G401.6 (cell line): ENCODE measurements around the gene KIRREL1.
A peak's percentile ranks its signal among the peaks of the same experiment; 100 is the strongest.

Experiments
- FAIRE-seq: peaks from 2 replicates; lab custom pipeline; 2012; peaks lifted over from hg19 to GRCh38; lab: Jason Lieb, UNC

The KIRREL1 gene

GRCh38 chr1:157975228-157975950 is 18.1 kb upstream of the KIRREL1 start:
- FAIRE-seq = no peak

GRCh38 chr1:157976888-157977287 is 16.6 kb upstream of the KIRREL1 start:
- FAIRE-seq = no peak

GRCh38 chr1:157978586-157979403 is 14.7 kb upstream of the KIRREL1 start:
- FAIRE-seq = no peak

GRCh38 chr1:157982136-157982535 is 11.3 kb upstream of the KIRREL1 start:
- FAIRE-seq = no peak

- FAIRE-seq = no peak
Observed at GRCh38 chr1:157983787-157984186, 9.7 kb upstream of the KIRREL1 start.

GRCh38 chr1:157984469-157984868 is 9.0 kb upstream of the KIRREL1 start:
- FAIRE-seq = no peak

GRCh38 chr1:157985473-157985872 is 8.0 kb upstream of the KIRREL1 start:
- FAIRE-seq = no peak

GRCh38 chr1:157988002-157988401 is 5.4 kb upstream of the KIRREL1 start:
- no peak for FAIRE-seq

- FAIRE-seq = peak; percentile 88
Observed at GRCh38 chr1:157992031-157992832, 1.2 kb upstream of the KIRREL1 start.

GRCh38 chr1:157992833-157993146 is 655 bp upstream of the KIRREL1 start:
- FAIRE-seq = no peak

- no peak for FAIRE-seq
Observed at GRCh38 chr1:157993918-157994605, 617 bp downstream of the KIRREL1 start.

GRCh38 chr1:157994704-157995582 is 1.5 kb downstream of the KIRREL1 start:
- FAIRE-seq = no peak

GRCh38 chr1:157995583-157996169 is 2.2 kb downstream of the KIRREL1 start:
- no peak for FAIRE-seq

GRCh38 chr1:157996433-157996832 is 3.0 kb downstream of the KIRREL1 start:
- no peak for FAIRE-seq

- no peak for FAIRE-seq
Observed at GRCh38 chr1:158000507-158000906, 7.1 kb downstream of the KIRREL1 start.

GRCh38 chr1:158002022-158002630 is 8.7 kb downstream of the KIRREL1 start:
- peak; percentile 11 for FAIRE-seq

- FAIRE-seq = peak; percentile 96
Observed at GRCh38 chr1:158002631-158003405, 9.4 kb downstream of the KIRREL1 start.

GRCh38 chr1:158003406-158003800 is 10.0 kb downstream of the KIRREL1 start:
- FAIRE-seq = no peak

- FAIRE-seq = no peak
Observed at GRCh38 chr1:158005224-158005623, 11.8 kb downstream of the KIRREL1 start.

- no peak for FAIRE-seq
Observed at GRCh38 chr1:158007180-158007579, 13.7 kb downstream of the KIRREL1 start.
